NCI-H2227 (cell line): ENCODE measurements around the gene RAB6B.

Experiments used
- DNase-seq: peaks from one replicate; lab custom pipeline; 2025; ENCODE audit not compliant: unreplicated experiment; lab: John Stamatoyannopoulos, UW

RAB6B gene

GRCh38 chr3:133931084-133931483 is 35.4 kb upstream of the RAB6B start:
- DNase-seq: no peak

GRCh38 chr3:133930341-133930933 is 34.8 kb upstream of the RAB6B start:
- DNase-seq: peak; percentile 63

GRCh38 chr3:133928903-133929607 is 33.4 kb upstream of the RAB6B start:
- DNase-seq: no peak

GRCh38 chr3:133928136-133928893 is 32.6 kb upstream of the RAB6B start:
- no peak for DNase-seq

GRCh38 chr3:133927540-133928066 is 31.9 kb upstream of the RAB6B start:
- peak; percentile 75 for DNase-seq

- DNase-seq: peak; percentile 20
These were observed 31.3 kb upstream of the RAB6B start for GRCh38 chr3:133926736-133927539.

- no peak for DNase-seq
These were observed 30.5 kb upstream of the RAB6B start for GRCh38 chr3:133925960-133926735.

- DNase-seq: no peak
These were observed 28.4 kb upstream of the RAB6B start for GRCh38 chr3:133924041-133924440.

- DNase-seq: no peak
These were observed 25.9 kb upstream of the RAB6B start for GRCh38 chr3:133921592-133921991.

- DNase-seq: no peak
These were observed 21.5 kb upstream of the RAB6B start for GRCh38 chr3:133917144-133917543.

- DNase-seq: no peak
These were observed 20.3 kb upstream of the RAB6B start for GRCh38 chr3:133915685-133916658.

- DNase-seq: no peak
These were observed 19.3 kb upstream of the RAB6B start for GRCh38 chr3:133914839-133915600.

GRCh38 chr3:133910422-133910821 is 14.7 kb upstream of the RAB6B start:
- DNase-seq: no peak

- no peak for DNase-seq
These were observed 9.7 kb upstream of the RAB6B start for GRCh38 chr3:133905376-133905775.

GRCh38 chr3:133901847-133902246 is 6.2 kb upstream of the RAB6B start:
- no peak for DNase-seq

- no peak for DNase-seq
These were observed 5.4 kb upstream of the RAB6B start for GRCh38 chr3:133901083-133901482.

GRCh38 chr3:133899311-133899710 is 3.6 kb upstream of the RAB6B start:
- no peak for DNase-seq

GRCh38 chr3:133897547-133897946 is 1.9 kb upstream of the RAB6B start:
- DNase-seq: no peak
